K562 (cell line): ENCODE data around the gene HACL1. TPM values are rescaled to one million over a fixed set of nuclear protein-coding genes. Genes with fewer than 3 reads are reported as not detected.

Experiments
- ATAC-seq: fragments of 200-7000 bp; cut with Tn5 transposase; 3 replicates; pipeline ENCODE4 v1.9.1; 2020; ENCODE audit warnings: moderate library complexity
- BruUV-seq: library from RNA; stranded (reverse); fragments of 400-500 nt; replicated peaks from 2 replicates; lab custom pipeline; 2021; lab: Mats Ljungman, UMichigan
- CTCF ChIA-PET: fragments of 300-600 bp; formaldehyde crosslinking; extraction: SDS; loops from one replicate; lab custom pipeline; 2021; ENCODE audit warnings: low intra/inter-chr PET ratio; lab: Yijun Ruan, JAX
- POLR2A ChIA-PET: fragments of 300-600, 350-650 bp; sonication (Branson Sonifier 250); formaldehyde crosslinking; extraction: SDS; loops from one replicate; lab custom pipeline; 2021; ENCODE audit warnings: antibody characterized with exemption, inconsistent platforms; lab: Yijun Ruan, JAX
- DNase-seq, 4 experiments: peaks; one replicate each; pipeline versions ENCODE4 v3.0.0 to v3.0.0-alpha.2; 2011 to 2018; ENCODE audit warnings: low spot score in 3 of 4, mixed read lengths in 3 of 4; ENCODE audit errors: extremely low read depth in 1 of 4
- FAIRE-seq: peaks from 2 replicates; lab custom pipeline; 2011; peaks lifted over from hg19 to GRCh38; lab: Jason Lieb, UNC
- H2AFZ ChIP-seq: 2 replicates; pipeline ENCODE4 v1.6.0; 2011; ENCODE audit warnings: low read depth, low read length, control low read depth, inconsistent platforms
- H3K27ac ChIP-seq: fragments of 200-600 bp; 3 replicates; pipeline ENCODE4 v1.8.0; 2011; ENCODE audit warnings: low read depth, mild to moderate bottlenecking, control low read depth, inconsistent platforms, low read length, moderate library complexity, mixed read lengths; ENCODE audit errors: extremely low read depth
- H3K27me3 ChIP-seq, 2 experiments: fragments of 300-600 bp in 1 of 2; 2 replicates in 1 of 2; 3 replicates in 1 of 2; pipeline versions ENCODE4 v1.6.0 to v1.8.0; 2011; ENCODE audit warnings: inconsistent platforms in 2 of 2, low read length in 2 of 2, mild to moderate bottlenecking in 1 of 2, mixed read lengths in 1 of 2, moderate library complexity in 1 of 2; ENCODE audit not compliant: control insufficient read depth in 2 of 2, insufficient read depth in 2 of 2
- H3K36me3 ChIP-seq: fragments of 300-600 bp; 3 replicates; pipeline ENCODE4 v1.8.0; 2011; ENCODE audit warnings: mild to moderate bottlenecking, low read length, inconsistent platforms; ENCODE audit not compliant: control insufficient read depth, insufficient read depth
- H3K4me1 ChIP-seq, 2 experiments: fragments of 200-600 bp in 1 of 2; replicated peaks in 1 of 2; 2 replicates in 1 of 2; 3 replicates in 1 of 2; pipeline versions ENCODE4 v1.5.1 to v1.8.0; 2011; ENCODE audit warnings: inconsistent platforms in 2 of 2, low read length in 2 of 2, mild to moderate bottlenecking in 1 of 2, mixed read lengths in 1 of 2, moderate library complexity in 1 of 2; ENCODE audit not compliant: control insufficient read depth in 2 of 2, insufficient read depth in 2 of 2
- H3K4me2 ChIP-seq: 2 replicates; pipeline ENCODE4 v1.6.1; 2011; ENCODE audit warnings: low read length, control low read depth, inconsistent platforms, mixed read lengths; ENCODE audit not compliant: insufficient read depth
- H3K4me3 ChIP-seq: fragments of 200-600 bp; sonication (generic), shearing (Covaris generic); 2 replicates; pipeline ENCODE4 v1.5.1; 2016; ENCODE audit warnings: control low read depth, inconsistent platforms
- H3K79me2 ChIP-seq: fragments of 200-600 bp; 3 replicates; pipeline ENCODE4 v1.8.0; 2011; ENCODE audit warnings: low read length, inconsistent platforms; ENCODE audit not compliant: control insufficient read depth, insufficient read depth
- H3K9ac ChIP-seq, 2 experiments: 2 replicates each; pipeline versions ENCODE4 v1.6.0 to v1.6.1; 2011; ENCODE audit warnings: low read depth in 2 of 2, low read length in 2 of 2, control low read depth in 1 of 2, inconsistent platforms in 1 of 2, mild to moderate bottlenecking in 1 of 2, mixed read lengths in 1 of 2; ENCODE audit not compliant: insufficient read depth in 1 of 2
- H3K9me1 ChIP-seq: one replicate; pipeline ENCODE4 v1.6.0; 2011; ENCODE audit warnings: inconsistent platforms, mild to moderate bottlenecking, low read length, moderate library complexity; ENCODE audit not compliant: control insufficient read depth, insufficient read depth
- H3K9me3 ChIP-seq: replicated peaks from 2 replicates; pipeline ENCODE4 v1.5.1; 2011; ENCODE audit warnings: low read depth, low read length, inconsistent platforms; ENCODE audit not compliant: control insufficient read depth, insufficient read depth
- H4K20me1 ChIP-seq: replicated peaks from 2 replicates; pipeline ENCODE4 v1.6.1; 2011; ENCODE audit warnings: low read length, inconsistent platforms, mixed read lengths; ENCODE audit not compliant: control insufficient read depth, insufficient read depth
- BDP1 ChIP-seq: IDR thresholded peaks from 3 replicates; pipeline ENCODE4 v1.6.1; 2011; ENCODE audit not compliant: insufficient read length, insufficient read depth
- EGR1 ChIP-seq: fragments of 450-650 bp; conservative IDR thresholded peaks from 2 replicates; pipeline ENCODE4 v1.6.1; 2017; ENCODE audit warnings: mild to moderate bottlenecking
- KDM4B ChIP-seq, 2 experiments: fragments of 450-650 bp in 1 of 2; sonication (generic) in 1 of 2; IDR thresholded peaks; 2 replicates each; pipeline ENCODE4 v1.6.1; 2016 to 2017; ENCODE audit warnings: borderline replicate concordance in 2 of 2, antibody characterized with exemption in 1 of 2, low read depth in 1 of 2, mild to moderate bottlenecking in 1 of 2
- KLF6 ChIP-seq: fragments of 250-450 bp; sonication (Bioruptor Pico); IDR thresholded peaks from 2 replicates; pipeline ENCODE4 v1.4.0; 2020; ENCODE audit warnings: mild to moderate bottlenecking, moderate library complexity, borderline replicate concordance
- NCOA4 ChIP-seq: fragments of 450-650 bp; IDR thresholded peaks from 2 replicates; pipeline ENCODE4 v1.6.1; 2018; ENCODE audit warnings: mild to moderate bottlenecking; ENCODE audit not compliant: partially characterized antibody
- RFX5 ChIP-seq: IDR thresholded peaks from 2 replicates; pipeline ENCODE4 v1.6.1; 2011; ENCODE audit warnings: low read depth, mild to moderate bottlenecking, improper control_type of control experiment, low read length
- SOX6 ChIP-seq: fragments of 450-650 bp; IDR thresholded peaks from 2 replicates; pipeline ENCODE4 v1.6.1; 2014; ENCODE audit warnings: mild to moderate bottlenecking
- STAT5B ChIP-seq: fragments of 250-450 bp; sonication (Bioruptor Pico); IDR thresholded peaks from 2 replicates; pipeline ENCODE4 v1.8.0; 2021; ENCODE audit warnings: mild to moderate bottlenecking, inconsistent platforms
- TCF7 ChIP-seq: sonication (generic); IDR thresholded peaks from 2 replicates; pipeline ENCODE4 v1.6.1; 2016; ENCODE audit warnings: antibody characterized with exemption, borderline replicate concordance
- TEAD2 ChIP-seq: fragments of 450-650 bp; IDR thresholded peaks from 2 replicates; pipeline ENCODE4 v1.6.1; 2016; ENCODE audit warnings: missing genetic modification characterization, control low read depth, missing compliant biosample characterization
- TSC22D4 ChIP-seq: fragments of 450-650 bp; IDR thresholded peaks from 2 replicates; pipeline ENCODE4 v1.6.1; 2016; ENCODE audit warnings: missing genetic modification characterization, missing biosample characterization, control low read depth
- ZC3H8 ChIP-seq: fragments of 450-650 bp; IDR thresholded peaks from 2 replicates; pipeline ENCODE4 v1.6.1; 2017
- ZNF165 ChIP-seq: fragments of 250-450 bp; sonication (Bioruptor Pico); IDR thresholded peaks from 2 replicates; pipeline ENCODE4 v1.4.0; 2020; ENCODE audit warnings: borderline replicate concordance
- ZNF561 ChIP-seq: fragments of 450-650 bp; formaldehyde crosslinking; conservative IDR thresholded peaks from 2 replicates; pipeline ENCODE4 v1.4.0; 2020; ENCODE audit warnings: mild to moderate bottlenecking, moderate library complexity
- ZNF764 ChIP-seq: fragments of 250-450 bp; sonication (Bioruptor Pico); IDR thresholded peaks from 2 replicates; pipeline ENCODE4 v1.4.0; 2020; ENCODE audit warnings: low read depth, mild to moderate bottlenecking, moderate library complexity
- ZNF766 ChIP-seq: fragments of 200-800 bp; sonication (Bioruptor generic); conservative IDR thresholded peaks from 2 replicates; pipeline ENCODE4 v1.6.1; 2016; ENCODE audit warnings: missing genetic modification characterization, missing compliant biosample characterization
- ZZZ3 ChIP-seq: fragments of 450-650 bp; IDR thresholded peaks from 2 replicates; pipeline ENCODE4 v1.6.1; 2016; ENCODE audit warnings: antibody characterized with exemption, mild to moderate bottlenecking, moderate library complexity
- WGBS: fragments of 100-300 bp; shearing (Covaris generic); methylation state at CpG from one replicate; pipeline ENCODE4 v1.1.6; 2016; ENCODE audit warnings: low coverage, mixed read lengths; ENCODE audit not compliant: insufficient coverage; ENCODE audit errors: missing lambda C conversion rate; 5-methylcytosine and 5-hydroxymethylcytosine counted together
- in situ Hi-C: fragments of 300-500 bp; cut with MboI; formaldehyde crosslinking; loops from 4 replicates; pipeline ENCODE4 v1.15.0; 2018; ENCODE audit warnings: inconsistent platforms, mixed read lengths
- intact Hi-C: fragments of 100-400 bp; cut with micrococcal nuclease; formaldehyde crosslinking; loops from 2 replicates; pipeline ENCODE4 v1.14.2; 2022
- polyA plus RNA-seq, 8 experiments: library from polyadenylated mRNA; depleted of rRNA in 4 of 8; stranded (reverse) in 5 of 8; unstranded in 3 of 8; fragments of >200 nt; fragmentation: Nextera tagmentation in 2 of 8; fragmentation: Illumina TruSeq in 1 of 8; extraction: Ambion mirVana in 2 of 8; extraction: Trizol in 1 of 8; gene quantifications; 2 replicates each; pipeline versions ENCODE4 v1.2.1 to v1.2.3, GENCODE V29; 2011 to 2014; ENCODE audit warnings: inconsistent platforms in 1 of 8, missing spikeins in 1 of 8
- total RNA-seq, 7 experiments: library from RNA; depleted of rRNA in 6 of 7; stranded (reverse); fragments of >200 nt in 6 of 7; fragmentation: Illumina TruSeq in 2 of 7; extraction: Trizol in 2 of 7; gene quantifications; 2 replicates each; pipeline versions ENCODE4 v1.2.1 to v1.2.3, GENCODE V29; 2011 to 2021; ENCODE audit warnings: low replicate concordance in 1 of 7
- TF ChIP-seq, protein P1 (sequence below), 3 experiments: IDR thresholded peaks in 2 of 3; conservative IDR thresholded peaks in 1 of 3; 2 replicates each; pipeline ENCODE4 v1.5.1; 2011 to 2012; ENCODE audit warnings: low read length in 3 of 3, mild to moderate bottlenecking in 3 of 3, control low read depth in 2 of 3, improper control_type of control experiment in 1 of 3, inconsistent platforms in 1 of 3, low read depth in 1 of 3, mixed read lengths in 1 of 3, moderate library complexity in 1 of 3; ENCODE audit not compliant: insufficient read depth in 2 of 3
- TF ChIP-seq, protein P2 (sequence below): sonication (generic); formaldehyde crosslinking; IDR thresholded peaks from 2 replicates; pipeline ENCODE4 v1.8.1; 2022; ENCODE audit warnings: missing genetic modification reagents
- TF ChIP-seq, protein P3 (sequence below): fragments of 450-650 bp; formaldehyde crosslinking; IDR thresholded peaks from 2 replicates; pipeline ENCODE4 v1.4.0; 2022; ENCODE audit warnings: missing genetic modification characterization

HACL1 gene
- total and polyA plus RNA-seq, 9 of the 15 experiments (the other 6 are each of a cell fraction or from before 2014, with no cell fraction given), result 18.9 to 61.5 (median 30.5) TPM

DNA sequence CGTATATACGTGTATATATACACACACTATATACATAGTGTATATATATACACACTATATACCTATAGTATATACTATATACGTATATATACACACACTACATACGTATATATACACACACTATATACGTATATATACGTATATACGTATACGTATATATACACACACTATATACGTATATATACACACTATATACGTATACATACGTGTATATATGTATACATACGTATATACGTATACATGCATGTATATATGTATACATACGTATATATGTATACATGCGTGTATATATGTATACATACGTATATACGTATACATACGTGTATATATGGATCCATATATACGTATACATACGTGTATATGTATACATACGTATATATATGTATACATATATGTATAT lies 9.4 kb downstream of the HACL1 start (continued):
- no peak for TF ChIP-seq ZZZ3
- TF ChIP-seq NCOA4, result no peak
- TF ChIP-seq STAT5B, result peak; percentile 80

DNA sequence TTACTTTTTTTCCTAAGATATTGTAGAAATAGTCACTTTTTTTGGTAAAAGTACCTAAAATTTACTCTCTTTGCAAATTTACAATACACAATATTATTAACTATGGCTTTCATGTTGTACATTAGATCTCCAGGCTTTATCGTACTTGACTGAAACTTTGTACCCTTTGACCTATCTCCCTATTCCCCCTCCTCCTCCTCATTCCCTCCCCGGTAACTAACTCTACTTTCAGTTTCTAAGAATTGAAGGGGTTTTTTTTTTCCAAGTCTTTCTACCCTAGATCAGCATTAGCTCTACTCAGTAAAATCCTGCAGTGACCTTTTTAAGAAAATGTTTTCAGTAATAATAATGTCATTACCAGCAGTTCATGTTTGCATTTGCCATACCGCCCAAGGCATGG lies 10.1 kb downstream of the HACL1 start:
- H3K9me1 ChIP-seq, result no peaks in the 10 kb centered on the region
- no peak overlapping the region for H3K9ac ChIP-seq
- no peaks in the 10 kb centered on the region for H3K27me3 ChIP-seq
- 87% methylated on average over 3 of the region's 3 CpGs for WGBS
- DNase-seq, result no peak
- H2AFZ ChIP-seq, result no peak overlapping the region
- H3K36me3 ChIP-seq, result peaks cover 22% of the 10 kb centered on the region; the same call in 2 of the 3 replicates
- no peak overlapping the region for H3K27ac ChIP-seq
- CTCF ChIA-PET, result no interaction called here
- no peak overlapping the region for H3K4me2 ChIP-seq
- intact Hi-C loops, result no loop called here
- no peak for ATAC-seq
- H4K20me1 ChIP-seq, result no peaks in the 10 kb centered on the region
- POLR2A ChIA-PET, result no interaction called here
- FAIRE-seq, result no peak
- BruUV-seq, result no TSS peak
- H3K79me2 ChIP-seq, result no peaks in the 10 kb centered on the region
- H3K4me1 ChIP-seq, result no peaks in the 10 kb centered on the region
- in situ Hi-C loops, result no loop called here
- H3K4me3 ChIP-seq, result no peak overlapping the region
- H3K9me3 ChIP-seq, result peaks cover 4% of the 10 kb centered on the region; the same call in 1 of the 2 replicates
- TF ChIP-seq RFX5 (no peak), KLF6 (no peak), ZNF766 (CRISPR knock-in tag) (no peak), ZNF764 (no peak), ZC3H8 (no peak), KDM4B (IDR thresholded peaks at IDR 0.05; ENCODE audit: borderline replicate concordance in 2 of 2, low read depth in 1 of 2) (no peak), ZNF165 (CRISPR knock-in tag) (no peak), BDP1 (no peak), TSC22D4 (tag) (no peak), SOX6 (no peak), TCF7 (no peak), ZNF561 (no peak), STAT5B (no peak), EGR1 (no peak), TEAD2 (tag) (no peak)
- TF ChIP-seq, protein P1, sequence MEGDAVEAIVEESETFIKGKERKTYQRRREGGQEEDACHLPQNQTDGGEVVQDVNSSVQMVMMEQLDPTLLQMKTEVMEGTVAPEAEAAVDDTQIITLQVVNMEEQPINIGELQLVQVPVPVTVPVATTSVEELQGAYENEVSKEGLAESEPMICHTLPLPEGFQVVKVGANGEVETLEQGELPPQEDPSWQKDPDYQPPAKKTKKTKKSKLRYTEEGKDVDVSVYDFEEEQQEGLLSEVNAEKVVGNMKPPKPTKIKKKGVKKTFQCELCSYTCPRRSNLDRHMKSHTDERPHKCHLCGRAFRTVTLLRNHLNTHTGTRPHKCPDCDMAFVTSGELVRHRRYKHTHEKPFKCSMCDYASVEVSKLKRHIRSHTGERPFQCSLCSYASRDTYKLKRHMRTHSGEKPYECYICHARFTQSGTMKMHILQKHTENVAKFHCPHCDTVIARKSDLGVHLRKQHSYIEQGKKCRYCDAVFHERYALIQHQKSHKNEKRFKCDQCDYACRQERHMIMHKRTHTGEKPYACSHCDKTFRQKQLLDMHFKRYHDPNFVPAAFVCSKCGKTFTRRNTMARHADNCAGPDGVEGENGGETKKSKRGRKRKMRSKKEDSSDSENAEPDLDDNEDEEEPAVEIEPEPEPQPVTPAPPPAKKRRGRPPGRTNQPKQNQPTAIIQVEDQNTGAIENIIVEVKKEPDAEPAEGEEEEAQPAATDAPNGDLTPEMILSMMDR (IDR thresholded peaks at IDR 0.05 in 2 of 3, conservative IDR thresholded peaks at IDR 0.05 in 1 of 3; ENCODE audit: insufficient read depth in 2 of 3, low read depth in 1 of 3, low read length in 3 of 3), result no peak
- TF ChIP-seq, protein P2, sequence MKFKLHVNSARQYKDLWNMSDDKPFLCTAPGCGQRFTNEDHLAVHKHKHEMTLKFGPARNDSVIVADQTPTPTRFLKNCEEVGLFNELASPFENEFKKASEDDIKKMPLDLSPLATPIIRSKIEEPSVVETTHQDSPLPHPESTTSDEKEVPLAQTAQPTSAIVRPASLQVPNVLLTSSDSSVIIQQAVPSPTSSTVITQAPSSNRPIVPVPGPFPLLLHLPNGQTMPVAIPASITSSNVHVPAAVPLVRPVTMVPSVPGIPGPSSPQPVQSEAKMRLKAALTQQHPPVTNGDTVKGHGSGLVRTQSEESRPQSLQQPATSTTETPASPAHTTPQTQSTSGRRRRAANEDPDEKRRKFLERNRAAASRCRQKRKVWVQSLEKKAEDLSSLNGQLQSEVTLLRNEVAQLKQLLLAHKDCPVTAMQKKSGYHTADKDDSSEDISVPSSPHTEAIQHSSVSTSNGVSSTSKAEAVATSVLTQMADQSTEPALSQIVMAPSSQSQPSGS, result no peak
- TF ChIP-seq, protein P3, sequence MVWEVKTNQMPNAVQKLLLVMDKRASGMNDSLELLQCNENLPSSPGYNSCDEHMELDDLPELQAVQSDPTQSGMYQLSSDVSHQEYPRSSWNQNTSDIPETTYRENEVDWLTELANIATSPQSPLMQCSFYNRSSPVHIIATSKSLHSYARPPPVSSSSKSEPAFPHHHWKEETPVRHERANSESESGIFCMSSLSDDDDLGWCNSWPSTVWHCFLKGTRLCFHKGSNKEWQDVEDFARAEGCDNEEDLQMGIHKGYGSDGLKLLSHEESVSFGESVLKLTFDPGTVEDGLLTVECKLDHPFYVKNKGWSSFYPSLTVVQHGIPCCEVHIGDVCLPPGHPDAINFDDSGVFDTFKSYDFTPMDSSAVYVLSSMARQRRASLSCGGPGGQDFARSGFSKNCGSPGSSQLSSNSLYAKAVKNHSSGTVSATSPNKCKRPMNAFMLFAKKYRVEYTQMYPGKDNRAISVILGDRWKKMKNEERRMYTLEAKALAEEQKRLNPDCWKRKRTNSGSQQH (CRISPR knock-in tag), result no peak
